K562 (cell line): ENCODE results near the gene C17orf75. TPM values are rescaled to one million over a fixed set of nuclear protein-coding genes. Genes with fewer than 3 reads are reported as not detected.

ENCODE experiments used
- ATF7 ChIP-seq: fragments of 450-650 bp; IDR thresholded peaks from 2 replicates; pipeline ENCODE4 v1.7.1; 2014; ENCODE audit warnings: mild to moderate bottlenecking, moderate library complexity
- BCL6 ChIP-seq: fragments of 250-450 bp; sonication (Bioruptor Pico); IDR thresholded peaks from 2 replicates; pipeline ENCODE4 v1.4.0; 2020
- ELF1 ChIP-seq: fragments of 200-800 bp; sonication (Bioruptor generic); IDR thresholded peaks from 2 replicates; pipeline ENCODE4 v1.6.1; 2016; ENCODE audit warnings: missing genetic modification characterization, missing compliant biosample characterization
- EP400 ChIP-seq: fragments of 450-650 bp; IDR thresholded peaks from 2 replicates; pipeline ENCODE4 v1.6.1; 2017; ENCODE audit warnings: antibody characterized with exemption, mild to moderate bottlenecking, moderate library complexity
- FOXJ3 ChIP-seq: sonication (generic); formaldehyde crosslinking; IDR thresholded peaks from 2 replicates; pipeline ENCODE4 v1.4.0; 2020; ENCODE audit warnings: mild to moderate bottlenecking, missing genetic modification reagents
- GTF2F1 ChIP-seq: IDR thresholded peaks from 2 replicates; pipeline ENCODE4 v1.6.1; 2011; ENCODE audit warnings: low read depth, low read length, improper control_type of control experiment
- HNRNPUL1 ChIP-seq: fragments of 200-400 bp; formaldehyde crosslinking; IDR thresholded peaks from 2 replicates; pipeline ENCODE4 v1.6.1; 2017; ENCODE audit warnings: low read length
- HSF4 ChIP-seq: fragments of 250-450 bp; sonication (Bioruptor Pico); IDR thresholded peaks from 2 replicates; pipeline ENCODE4 v2.1.2; 2022; ENCODE audit warnings: mild to moderate bottlenecking, moderate library complexity, borderline replicate concordance
- MAFK ChIP-seq: IDR thresholded peaks from 2 replicates; pipeline ENCODE4 v1.6.1; 2011; ENCODE audit warnings: low read length, improper control_type of control experiment
- MCM3 ChIP-seq: fragments of 450-650 bp; IDR thresholded peaks from 2 replicates; pipeline ENCODE4 v1.6.1; 2016
- MEF2A ChIP-seq: IDR thresholded peaks from 2 replicates; pipeline ENCODE4 v1.6.1; 2011; ENCODE audit warnings: low read depth, mild to moderate bottlenecking, low read length, moderate library complexity; ENCODE audit not compliant: control insufficient read depth
- NFYB ChIP-seq: IDR thresholded peaks from 2 replicates; pipeline ENCODE4 v1.6.1; 2011; ENCODE audit warnings: mild to moderate bottlenecking, moderate library complexity; ENCODE audit not compliant: insufficient read length; ENCODE audit errors: extremely low read depth
- PTBP1 ChIP-seq: fragments of 200-400 bp; formaldehyde crosslinking; IDR thresholded peaks from 2 replicates; pipeline ENCODE4 v1.6.1; 2017; ENCODE audit warnings: low read depth, low read length
- PTRF ChIP-seq: fragments of 450-650 bp; IDR thresholded peaks from 2 replicates; pipeline ENCODE4 v1.6.1; 2016; ENCODE audit warnings: mild to moderate bottlenecking, missing genetic modification characterization, missing compliant biosample characterization
- RFX1 ChIP-seq: fragments of 450-650 bp; IDR thresholded peaks from 2 replicates; pipeline ENCODE4 v1.6.1; 2016; ENCODE audit warnings: mild to moderate bottlenecking, moderate library complexity
- TBP ChIP-seq: optimal IDR thresholded peaks from 2 replicates; pipeline ENCODE3; 2011; ENCODE audit warnings: low read depth, low read length, improper control_type of control experiment
- ZBED1 ChIP-seq: IDR thresholded peaks from 2 replicates; pipeline ENCODE4 v1.6.1; 2014
- ZFP1 ChIP-seq: fragments of 450-650 bp; formaldehyde crosslinking; IDR thresholded peaks from 2 replicates; pipeline ENCODE4 v1.4.0; 2020; ENCODE audit warnings: mild to moderate bottlenecking, mixed read lengths
- ZNF436 ChIP-seq: fragments of 250-450, 450-650 bp; sonication (Bioruptor Pico); formaldehyde crosslinking; IDR thresholded peaks from 2 replicates; pipeline ENCODE4 v1.7.0; 2020; ENCODE audit warnings: mild to moderate bottlenecking
- ZSCAN32 ChIP-seq: fragments of 450-650 bp; formaldehyde crosslinking; IDR thresholded peaks from 2 replicates; pipeline ENCODE4 v1.4.0; 2020; ENCODE audit warnings: mild to moderate bottlenecking, moderate library complexity
- polyA plus RNA-seq, 8 experiments: library from polyadenylated mRNA; depleted of rRNA in 4 of 8; stranded (reverse) in 5 of 8; unstranded in 3 of 8; fragments of >200 nt; fragmentation: Nextera tagmentation in 2 of 8; fragmentation: Illumina TruSeq in 1 of 8; extraction: Ambion mirVana in 2 of 8; extraction: Trizol in 1 of 8; gene quantifications; 2 replicates each; pipeline versions ENCODE4 v1.2.1 to v1.2.3, GENCODE V29; 2011 to 2014; ENCODE audit warnings: inconsistent platforms in 1 of 8, missing spikeins in 1 of 8
- total RNA-seq, 7 experiments: library from RNA; depleted of rRNA in 6 of 7; stranded (reverse); fragments of >200 nt in 6 of 7; fragmentation: Illumina TruSeq in 2 of 7; extraction: Trizol in 2 of 7; gene quantifications; 2 replicates each; pipeline versions ENCODE4 v1.2.1 to v1.2.3, GENCODE V29; 2011 to 2021; ENCODE audit warnings: low replicate concordance in 1 of 7
- TF ChIP-seq, protein P1 (sequence below): IDR thresholded peaks from 2 replicates; pipeline ENCODE4 v1.6.1; 2012; ENCODE audit warnings: low read depth, low read length, improper control_type of control experiment, borderline replicate concordance
- TF ChIP-seq, protein P2 (sequence below): fragments of 450-650 bp; conservative IDR thresholded peaks from 2 replicates; pipeline ENCODE4 v1.6.1; 2016; ENCODE audit warnings: missing genetic modification characterization, low read depth, mild to moderate bottlenecking, control low read depth, missing compliant biosample characterization
- TF ChIP-seq, protein P3 (sequence below): sonication (generic); formaldehyde crosslinking; IDR thresholded peaks from 2 replicates; pipeline ENCODE4 v1.8.0; 2022; ENCODE audit warnings: missing genetic modification reagents, mild to moderate bottlenecking, moderate library complexity, borderline replicate concordance
- TF ChIP-seq, protein P4 (sequence below): fragments of 450-650 bp; formaldehyde crosslinking; IDR thresholded peaks from 2 replicates; pipeline ENCODE4 v1.4.0; 2022; ENCODE audit warnings: missing genetic modification characterization

C17orf75 gene
- total and polyA plus RNA-seq, 9 of the 15 experiments (the other 6 are each of a cell fraction or from before 2014, with no cell fraction given), result 15.5 to 55.7 (median 18.5) TPM

DNA sequence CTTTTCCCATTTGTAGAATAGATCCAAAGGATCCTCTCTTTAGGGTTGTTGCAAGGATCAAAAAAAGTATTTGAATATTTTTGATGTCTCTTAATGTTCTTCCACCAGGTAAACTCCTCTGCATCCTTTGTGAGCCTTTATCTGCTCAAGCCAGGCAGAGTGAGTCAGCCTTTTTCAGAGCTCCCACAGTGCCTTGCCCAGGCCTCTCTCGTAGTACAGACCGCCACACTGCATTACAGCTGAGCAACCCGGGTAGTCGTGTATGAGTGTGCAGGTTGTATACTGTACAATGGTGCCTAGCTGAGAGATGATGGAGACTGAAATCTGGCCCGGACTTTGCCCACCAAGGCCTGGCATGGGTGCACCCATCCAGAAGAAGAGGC, 55.5 kb downstream of the C17orf75 start (continued):
- TF ChIP-seq ZBED1 (0 out of 2 replicates have a peak, but pooled peaks have one; percentile 47), ZSCAN32 (no peak), HNRNPUL1 (no peak), ATF7 (peak; percentile 62; the same call in 1 of the 2 replicates), EP400 (no peak), MEF2A (no peak), PTRF (tag) (no peak), ZNF436 (CRISPR knock-in tag) (no peak), ZFP1 (CRISPR knock-in tag) (no peak), ELF1 (tag) (no peak), NFYB (no peak), BCL6 (CRISPR knock-in tag) (no peak), HSF4 (no peak), FOXJ3 (CRISPR knock-in tag) (no peak), RFX1 (no peak), GTF2F1 (no peak), MCM3 (no peak), TBP (peak; percentile 24), MAFK (peak; percentile 87), PTBP1 (no peak)
- TF ChIP-seq, protein P1, sequence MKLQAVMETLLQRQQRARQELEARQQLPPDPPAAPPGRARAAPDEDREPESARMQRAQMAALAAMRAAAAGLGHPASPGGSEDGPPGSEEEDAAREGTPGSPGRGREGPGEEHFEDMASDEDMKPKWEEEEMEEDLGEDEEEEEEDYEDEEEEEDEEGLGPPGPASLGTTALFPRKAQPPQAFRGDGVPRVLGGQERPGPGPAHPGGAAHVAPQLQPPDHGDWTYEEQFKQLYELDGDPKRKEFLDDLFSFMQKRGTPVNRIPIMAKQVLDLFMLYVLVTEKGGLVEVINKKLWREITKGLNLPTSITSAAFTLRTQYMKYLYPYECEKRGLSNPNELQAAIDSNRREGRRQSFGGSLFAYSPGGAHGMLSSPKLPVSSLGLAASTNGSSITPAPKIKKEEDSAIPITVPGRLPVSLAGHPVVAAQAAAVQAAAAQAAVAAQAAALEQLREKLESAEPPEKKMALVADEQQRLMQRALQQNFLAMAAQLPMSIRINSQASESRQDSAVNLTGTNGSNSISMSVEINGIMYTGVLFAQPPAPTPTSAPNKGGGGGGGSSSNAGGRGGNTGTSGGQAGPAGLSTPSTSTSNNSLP, result 0 out of 2 replicates have a peak, but pooled peaks have one; percentile 58
- TF ChIP-seq, protein P2, sequence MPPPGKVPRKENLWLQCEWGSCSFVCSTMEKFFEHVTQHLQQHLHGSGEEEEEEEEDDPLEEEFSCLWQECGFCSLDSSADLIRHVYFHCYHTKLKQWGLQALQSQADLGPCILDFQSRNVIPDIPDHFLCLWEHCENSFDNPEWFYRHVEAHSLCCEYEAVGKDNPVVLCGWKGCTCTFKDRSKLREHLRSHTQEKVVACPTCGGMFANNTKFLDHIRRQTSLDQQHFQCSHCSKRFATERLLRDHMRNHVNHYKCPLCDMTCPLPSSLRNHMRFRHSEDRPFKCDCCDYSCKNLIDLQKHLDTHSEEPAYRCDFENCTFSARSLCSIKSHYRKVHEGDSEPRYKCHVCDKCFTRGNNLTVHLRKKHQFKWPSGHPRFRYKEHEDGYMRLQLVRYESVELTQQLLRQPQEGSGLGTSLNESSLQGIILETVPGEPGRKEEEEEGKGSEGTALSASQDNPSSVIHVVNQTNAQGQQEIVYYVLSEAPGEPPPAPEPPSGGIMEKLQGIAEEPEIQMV (tag), result no peak
- TF ChIP-seq, protein P3, sequence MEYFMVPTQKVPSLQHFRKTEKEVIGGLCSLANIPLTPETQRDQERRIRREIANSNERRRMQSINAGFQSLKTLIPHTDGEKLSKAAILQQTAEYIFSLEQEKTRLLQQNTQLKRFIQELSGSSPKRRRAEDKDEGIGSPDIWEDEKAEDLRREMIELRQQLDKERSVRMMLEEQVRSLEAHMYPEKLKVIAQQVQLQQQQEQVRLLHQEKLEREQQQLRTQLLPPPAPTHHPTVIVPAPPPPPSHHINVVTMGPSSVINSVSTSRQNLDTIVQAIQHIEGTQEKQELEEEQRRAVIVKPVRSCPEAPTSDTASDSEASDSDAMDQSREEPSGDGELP, result peak; percentile 86
- TF ChIP-seq, protein P4, sequence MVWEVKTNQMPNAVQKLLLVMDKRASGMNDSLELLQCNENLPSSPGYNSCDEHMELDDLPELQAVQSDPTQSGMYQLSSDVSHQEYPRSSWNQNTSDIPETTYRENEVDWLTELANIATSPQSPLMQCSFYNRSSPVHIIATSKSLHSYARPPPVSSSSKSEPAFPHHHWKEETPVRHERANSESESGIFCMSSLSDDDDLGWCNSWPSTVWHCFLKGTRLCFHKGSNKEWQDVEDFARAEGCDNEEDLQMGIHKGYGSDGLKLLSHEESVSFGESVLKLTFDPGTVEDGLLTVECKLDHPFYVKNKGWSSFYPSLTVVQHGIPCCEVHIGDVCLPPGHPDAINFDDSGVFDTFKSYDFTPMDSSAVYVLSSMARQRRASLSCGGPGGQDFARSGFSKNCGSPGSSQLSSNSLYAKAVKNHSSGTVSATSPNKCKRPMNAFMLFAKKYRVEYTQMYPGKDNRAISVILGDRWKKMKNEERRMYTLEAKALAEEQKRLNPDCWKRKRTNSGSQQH, result no peak
